Liver (tissue), 9 donors: ENCODE measurements around the gene DCDC2C. TPM values are rescaled to one million over a fixed set of nuclear protein-coding genes. Genes with fewer than 3 reads are reported as not detected.

Source experiments
- DNase-seq: peaks from one replicate; pipeline ENCODE4 v3.0.0-alpha.2; 2017; ENCODE audit warnings: low spot score
- H3K27ac ChIP-seq, 2 donors: one replicate each; pipeline ENCODE4 v1.7.0; 2013; ENCODE audit warnings: inconsistent platforms in 2 of 2, low read length in 2 of 2, control low read depth in 1 of 2, low read depth in 1 of 2, mild to moderate bottlenecking in 1 of 2
- H3K27me3 ChIP-seq, 4 donors: one replicate each; pipeline versions ENCODE4 v1.6.1 to v1.7.0; 2013; ENCODE audit warnings: low read length in 3 of 4, inconsistent platforms in 1 of 4, mild to moderate bottlenecking in 1 of 4, moderate library complexity in 1 of 4; ENCODE audit not compliant: control insufficient read depth in 4 of 4, insufficient read depth in 4 of 4
- H3K36me3 ChIP-seq, 4 donors: one replicate each; pipeline versions ENCODE4 v1.6.1 to v1.7.0; 2013; ENCODE audit warnings: low read length in 3 of 4, mild to moderate bottlenecking in 3 of 4, low read depth in 1 of 4, moderate library complexity in 1 of 4; ENCODE audit not compliant: control insufficient read depth in 4 of 4, insufficient read depth in 3 of 4
- H3K4me1 ChIP-seq, 4 donors: one replicate each; pipeline versions ENCODE4 v1.6.1 to v1.7.0; 2013; ENCODE audit warnings: low read length in 3 of 4, mild to moderate bottlenecking in 3 of 4, moderate library complexity in 1 of 4; ENCODE audit not compliant: control insufficient read depth in 4 of 4, insufficient read depth in 4 of 4
- H3K4me3 ChIP-seq, 3 donors: one replicate each; pipeline versions ENCODE4 v1.6.1 to v1.7.0; 2013; ENCODE audit warnings: low read length in 3 of 3, control low read depth in 1 of 3, low read depth in 1 of 3, mild to moderate bottlenecking in 1 of 3
- H3K9ac ChIP-seq, 2 donors: one replicate each; pipeline ENCODE4 v1.7.0; 2013; ENCODE audit warnings: low read length in 2 of 2, mild to moderate bottlenecking in 2 of 2, moderate library complexity in 2 of 2, control low read depth in 1 of 2, low read depth in 1 of 2
- H3K9me3 ChIP-seq, 4 donors: one replicate each; pipeline versions ENCODE4 v1.6.1 to v1.7.0; 2013; ENCODE audit warnings: low read length in 3 of 4; ENCODE audit not compliant: control insufficient read depth in 4 of 4
- ATF3 ChIP-seq: IDR thresholded peaks from 2 replicates; pipeline ENCODE4 v1.6.1; 2016; ENCODE audit warnings: antibody characterized with exemption
- CTCF ChIP-seq: fragments of 150-350 bp; IDR thresholded peaks from 2 replicates; pipeline ENCODE4 v1.5.1; 2017; ENCODE audit warnings: improper control_type of control experiment, low read depth, low read length; ENCODE audit not compliant: missing input control
- FOXA1 ChIP-seq: IDR thresholded peaks from 2 replicates; pipeline ENCODE4 v1.6.1; 2016; ENCODE audit warnings: antibody characterized with exemption
- FOXA2 ChIP-seq: IDR thresholded peaks from 2 replicates; pipeline ENCODE4 v1.6.1; 2016; ENCODE audit warnings: antibody characterized with exemption
- GABPA ChIP-seq, 2 donors: IDR thresholded peaks in 1 of 2; conservative IDR thresholded peaks in 1 of 2; 2 replicates each; pipeline ENCODE4 v1.6.1; 2016; ENCODE audit warnings: antibody characterized with exemption in 2 of 2, mild to moderate bottlenecking in 1 of 2, moderate library complexity in 1 of 2
- HNF4A ChIP-seq, 2 donors: conservative IDR thresholded peaks; 2 replicates each; pipeline ENCODE4 v1.6.1; 2016; ENCODE audit warnings: antibody characterized with exemption in 2 of 2, mild to moderate bottlenecking in 2 of 2
- HNF4G ChIP-seq: IDR thresholded peaks from 2 replicates; pipeline ENCODE4 v1.6.1; 2016; ENCODE audit warnings: antibody characterized with exemption
- JUND ChIP-seq, 2 donors: IDR thresholded peaks; 2 replicates each; pipeline ENCODE4 v1.6.1; 2016; ENCODE audit warnings: antibody characterized with exemption in 2 of 2
- RAD21 ChIP-seq, 2 donors: IDR thresholded peaks; 2 replicates each; pipeline ENCODE4 v1.6.1; 2016; ENCODE audit warnings: antibody characterized with exemption in 2 of 2, mild to moderate bottlenecking in 2 of 2
- RXRA ChIP-seq, 2 donors: IDR thresholded peaks; 2 replicates each; pipeline ENCODE4 v1.6.1; 2017 to 2018; ENCODE audit warnings: antibody characterized with exemption in 2 of 2, mild to moderate bottlenecking in 1 of 2
- SP1 ChIP-seq: IDR thresholded peaks from 2 replicates; pipeline ENCODE4 v1.6.1; 2018; ENCODE audit warnings: antibody characterized with exemption, mild to moderate bottlenecking
- TAF1 ChIP-seq: conservative IDR thresholded peaks from 2 replicates; pipeline ENCODE4 v1.6.1; 2016; ENCODE audit warnings: antibody characterized with exemption, mild to moderate bottlenecking
- ZBTB33 ChIP-seq: IDR thresholded peaks from 2 replicates; pipeline ENCODE4 v1.6.1; 2016; ENCODE audit warnings: antibody characterized with exemption
- WGBS: extraction: QIAGEN DNeasy Blood & Tissue Kit; methylation state at CpG from one replicate; pipeline ENCODE4 v1.1.7; 2013; 5-methylcytosine and 5-hydroxymethylcytosine counted together
- polyA plus RNA-seq, 2 donors: library from polyadenylated mRNA; stranded (reverse) in 1 of 2; unstranded in 1 of 2; fragments of 200-250 nt in 1 of 2; fragments of >200 nt in 1 of 2; fragmentation: Nextera tagmentation in 1 of 2; extraction: Ambion mirVana in 1 of 2; gene quantifications; one replicate each; pipeline versions ENCODE4 v1.2.1 to v1.2.3, GENCODE V29; 2013 to 2015
- total RNA-seq, 2 donors: library from RNA; depleted of rRNA; stranded (reverse); fragments of >200 nt; gene quantifications; one replicate each; pipeline ENCODE4 v1.2.3, GENCODE V29; 2014
- TF ChIP-seq, protein P1 (sequence below): IDR thresholded peaks from 2 replicates; pipeline ENCODE4 v1.6.1; 2016; ENCODE audit warnings: antibody characterized with exemption, mild to moderate bottlenecking
- donor health status: healthy.
- donor health status: healthy.
- donor health status: healthy.
- donor health status: healthy.
- donor health status: healthy.

The DCDC2C gene
- total and polyA plus RNA-seq, 4 donors, result not detected

DNA sequence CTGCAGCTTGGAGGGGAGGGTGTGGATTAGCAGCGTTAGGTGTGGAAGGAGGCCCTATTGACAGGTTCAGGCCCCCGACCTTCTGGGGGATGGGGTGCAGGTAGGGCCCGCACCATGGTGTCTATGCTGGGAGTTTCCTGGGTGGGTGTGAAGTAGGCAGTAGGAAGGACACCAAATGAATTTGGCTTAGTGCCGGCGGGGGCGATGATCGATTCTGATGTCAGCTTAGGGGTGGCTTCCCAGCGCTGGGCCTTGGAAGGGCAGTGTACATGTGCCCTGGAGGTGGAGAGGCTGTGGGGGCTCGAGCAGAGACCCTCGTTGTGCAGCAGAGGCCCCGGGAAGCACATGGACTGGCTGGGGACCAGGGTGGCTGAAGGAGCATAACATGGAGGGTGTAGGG, 21.6 kb downstream of the DCDC2C start (continued):
- TF ChIP-seq, protein P1, sequence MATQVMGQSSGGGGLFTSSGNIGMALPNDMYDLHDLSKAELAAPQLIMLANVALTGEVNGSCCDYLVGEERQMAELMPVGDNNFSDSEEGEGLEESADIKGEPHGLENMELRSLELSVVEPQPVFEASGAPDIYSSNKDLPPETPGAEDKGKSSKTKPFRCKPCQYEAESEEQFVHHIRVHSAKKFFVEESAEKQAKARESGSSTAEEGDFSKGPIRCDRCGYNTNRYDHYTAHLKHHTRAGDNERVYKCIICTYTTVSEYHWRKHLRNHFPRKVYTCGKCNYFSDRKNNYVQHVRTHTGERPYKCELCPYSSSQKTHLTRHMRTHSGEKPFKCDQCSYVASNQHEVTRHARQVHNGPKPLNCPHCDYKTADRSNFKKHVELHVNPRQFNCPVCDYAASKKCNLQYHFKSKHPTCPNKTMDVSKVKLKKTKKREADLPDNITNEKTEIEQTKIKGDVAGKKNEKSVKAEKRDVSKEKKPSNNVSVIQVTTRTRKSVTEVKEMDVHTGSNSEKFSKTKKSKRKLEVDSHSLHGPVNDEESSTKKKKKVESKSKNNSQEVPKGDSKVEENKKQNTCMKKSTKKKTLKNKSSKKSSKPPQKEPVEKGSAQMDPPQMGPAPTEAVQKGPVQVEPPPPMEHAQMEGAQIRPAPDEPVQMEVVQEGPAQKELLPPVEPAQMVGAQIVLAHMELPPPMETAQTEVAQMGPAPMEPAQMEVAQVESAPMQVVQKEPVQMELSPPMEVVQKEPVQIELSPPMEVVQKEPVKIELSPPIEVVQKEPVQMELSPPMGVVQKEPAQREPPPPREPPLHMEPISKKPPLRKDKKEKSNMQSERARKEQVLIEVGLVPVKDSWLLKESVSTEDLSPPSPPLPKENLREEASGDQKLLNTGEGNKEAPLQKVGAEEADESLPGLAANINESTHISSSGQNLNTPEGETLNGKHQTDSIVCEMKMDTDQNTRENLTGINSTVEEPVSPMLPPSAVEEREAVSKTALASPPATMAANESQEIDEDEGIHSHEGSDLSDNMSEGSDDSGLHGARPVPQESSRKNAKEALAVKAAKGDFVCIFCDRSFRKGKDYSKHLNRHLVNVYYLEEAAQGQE, result no peak

- H3K9ac ChIP-seq, result no peak overlapping the region
- peaks cover 0 to 4% (median 0%) of the 10 kb centered on the region in 4 donors for H3K4me1 ChIP-seq
- no peak for DNase-seq
- no peaks in the 10 kb centered on the region for H3K36me3 ChIP-seq
- no peak overlapping the region for H3K4me3 ChIP-seq
- 77% methylated on average over 23 of the region's 23 CpGs for WGBS
- TF ChIP-seq RAD21 (IDR thresholded peaks at IDR 0.05), result no peak
- no peak for TF ChIP-seq SP1
- TF ChIP-seq, protein P1, result no peak
- TF ChIP-seq HNF4A (conservative IDR thresholded peaks at IDR 0.05), result no peak
- TF ChIP-seq RXRA (IDR thresholded peaks at IDR 0.05), result no peak
- no peak for TF ChIP-seq CTCF
- no peak for TF ChIP-seq TAF1
- TF ChIP-seq ATF3, result no peak
- peaks cover 0 to 3% (median 0%) of the 10 kb centered on the region in 4 donors for H3K27me3 ChIP-seq
- no peaks in the 10 kb centered on the region for H3K9me3 ChIP-seq
- H3K27ac ChIP-seq, result no peak overlapping the region
Observed at GRCh38 chr2:3725458-3726250, 22.3 kb downstream of the DCDC2C start.

- Histone ChIP-seq H3K9ac (no peak overlapping the region), H3K9me3 (no peaks in the 10 kb centered on the region), H3K4me3 (no peak overlapping the region), H3K4me1 (peaks cover 0 to 4% (median 0%) of the 10 kb centered on the region in 4 donors), H3K36me3 (no peaks in the 10 kb centered on the region), H3K27ac (no peak overlapping the region), H3K27me3 (peaks cover 0 to 3% (median 0%) of the 10 kb centered on the region in 4 donors)
- 79% methylated on average over 10 of the region's 10 CpGs for WGBS
- no peak for DNase-seq
- TF ChIP-seq GABPA (IDR thresholded peaks at IDR 0.05 in 1 of 2, conservative IDR thresholded peaks at IDR 0.05 in 1 of 2) (no peak), RAD21 (IDR thresholded peaks at IDR 0.05) (no peak), FOXA2 (no peak), JUND (IDR thresholded peaks at IDR 0.05) (no peak), TAF1 (no peak), HNF4A (conservative IDR thresholded peaks at IDR 0.05) (no peak), FOXA1 (no peak), ZBTB33 (no peak), HNF4G (no peak)
Observed at GRCh38 chr2:3726511-3726910, 23.1 kb downstream of the DCDC2C start.
